Upper lobe of right lung (tissue), 1 donor: ENCODE data around the gene INS. TPM values are rescaled to one million over a fixed set of nuclear protein-coding genes. Genes with fewer than 3 reads are reported as not detected.

ENCODE experiments used
- ATAC-seq: fragments of 200-7000 bp; cut with Tn5 transposase; one replicate; pipeline ENCODE4 v1.9.1; 2020; ENCODE audit warnings: mild to moderate bottlenecking, moderate library complexity
- DNase-seq: peaks from one replicate; pipeline ENCODE4 v3.0.0-alpha.2; 2020
- H3K27ac ChIP-seq: fragments of 200-600 bp; one replicate; pipeline ENCODE4 v1.8.0; 2022
- H3K27me3 ChIP-seq: fragments of 200-600 bp; one replicate; pipeline ENCODE4 v1.8.0; 2022; ENCODE audit warnings: mild to moderate bottlenecking
- H3K36me3 ChIP-seq: fragments of 200-600 bp; one replicate; pipeline ENCODE4 v1.8.0; 2022
- H3K4me1 ChIP-seq: fragments of 200-600 bp; one replicate; pipeline ENCODE4 v1.8.0; 2022
- H3K4me3 ChIP-seq: fragments of 200-600 bp; one replicate; pipeline ENCODE4 v1.8.0; 2022; ENCODE audit warnings: mild to moderate bottlenecking
- H3K9me3 ChIP-seq: fragments of 200-600 bp; one replicate; pipeline ENCODE4 v1.8.0; 2022
- CTCF ChIP-seq: fragments of 200-600 bp; IDR thresholded peaks from one replicate; pipeline ENCODE4 v1.8.0; 2022; ENCODE audit warnings: antibody characterized with exemption
- intact Hi-C: fragments of 100-400 bp; cut with DNase I; formaldehyde crosslinking; loops from one replicate; pipeline ENCODE4 v1.11.0; 2022
- total RNA-seq: library from RNA; stranded (reverse); fragmentation: NEBNext Ultra II Directional; extraction: Animal tissue kit (Norgen Biotek cat#: 25700); gene quantifications from one replicate; pipeline ENCODE4 v1.2.1, GENCODE V29; 2021
- donor health status: DM: no; HTN: yes; CAD: no; lungs with severe emphysema.

The INS gene
- total RNA-seq, 1 donor from 2014 or later: not detected

GRCh38 chr11:2200536-2200935, 39.5 kb upstream of the INS start:
- H3K27me3 ChIP-seq: peaks cover 5% of the 10 kb centered on the region
- H3K4me3 ChIP-seq: no peak overlapping the region
- no peak for DNase-seq
- no peak for ATAC-seq
- intact Hi-C loops: no loop called here
- no peaks in the 10 kb centered on the region for H3K9me3 ChIP-seq
- no peak overlapping the region for H3K27ac ChIP-seq
- no peak for TF ChIP-seq CTCF
- H3K4me1 ChIP-seq: no peaks in the 10 kb centered on the region
- no peaks in the 10 kb centered on the region for H3K36me3 ChIP-seq

- Histone ChIP-seq H3K9me3 (no peaks in the 10 kb centered on the region), H3K36me3 (no peaks in the 10 kb centered on the region), H3K4me3 (no peak overlapping the region), H3K27ac (no peak overlapping the region), H3K27me3 (peaks cover 5% of the 10 kb centered on the region), H3K4me1 (peaks cover 3% of the 10 kb centered on the region)
- ATAC-seq: no peak
- intact Hi-C loops: loop anchor here (5.0 kb wide), 2 partner anchors 103 to 223 kb away; partner anchors contain the start of genes C11orf21 and TSPAN32
- DNase-seq: no peak
- no peak for TF ChIP-seq CTCF
These were observed 38.7 kb upstream of the INS start for GRCh38 chr11:2199466-2200341.

GRCh38 chr11:2198621-2199365, 37.8 kb upstream of the INS start:
- H3K27ac ChIP-seq: no peak overlapping the region
- H3K27me3 ChIP-seq: peaks cover 5% of the 10 kb centered on the region
- H3K4me3 ChIP-seq: no peak overlapping the region
- TF ChIP-seq CTCF: no peak
- no peak for DNase-seq
- no peak for ATAC-seq
- peaks cover 3% of the 10 kb centered on the region for H3K4me1 ChIP-seq
- H3K36me3 ChIP-seq: no peaks in the 10 kb centered on the region
- H3K9me3 ChIP-seq: no peaks in the 10 kb centered on the region
- intact Hi-C loops: loop anchor here (5.0 kb wide), 2 partner anchors 104 to 224 kb away; partner anchors contain the start of genes C11orf21 and TSPAN32

- no peak for ATAC-seq
- intact Hi-C loops: loop anchor here (5.0 kb wide), 2 partner anchors 104 to 224 kb away; partner anchors contain the start of genes C11orf21 and TSPAN32
These were observed 36.9 kb upstream of the INS start for GRCh38 chr11:2197771-2198520.

More at GRCh38 chr11:2197771-2198520, 36.9 kb upstream of the INS start:
- Histone ChIP-seq H3K9me3 (no peaks in the 10 kb centered on the region), H3K36me3 (no peaks in the 10 kb centered on the region), H3K4me3 (no peak overlapping the region), H3K4me1 (peaks cover 3% of the 10 kb centered on the region), H3K27me3 (peaks cover 5% of the 10 kb centered on the region), H3K27ac (no peak overlapping the region)
- no peak for DNase-seq
- TF ChIP-seq CTCF: no peak
